Endothelial cell of umbilical vein (primary cell): Measurements from ENCODE around the gene BCL7A. TPM values are rescaled to one million over a fixed set of nuclear protein-coding genes. Genes with fewer than 3 reads are reported as not detected.

Source experiments
- BruUV-seq: library from RNA; stranded (reverse); fragments of 400-500 nt; replicated peaks from 2 replicates; lab custom pipeline; 2021; lab: Mats Ljungman, UMichigan
- CTCF ChIA-PET: fragments of 300-600, 350-600 bp; sonication (Branson Sonifier 250); formaldehyde crosslinking; loops from one replicate; lab custom pipeline; 2021; ENCODE audit warnings: antibody characterized with exemption, inconsistent platforms; lab: Charles Lee
- POLR2A ChIA-PET: fragments of 300-600, 350-600 bp; sonication (Branson Sonifier 250); formaldehyde crosslinking; loops from one replicate; lab custom pipeline; 2021; ENCODE audit warnings: antibody characterized with exemption, inconsistent platforms; lab: Charles Lee
- DNase-seq: peaks from one replicate; pipeline ENCODE4 v3.0.0-alpha.2; 2011; ENCODE audit warnings: low read depth, low spot score
- FAIRE-seq: peaks from 2 replicates; lab custom pipeline; 2011; peaks lifted over from hg19 to GRCh38; lab: Jason Lieb, UNC
- H2AFZ ChIP-seq: 2 replicates; pipeline ENCODE4 v1.6.0; 2012; ENCODE audit warnings: low read depth, low read length, control low read depth, inconsistent platforms
- H3K27ac ChIP-seq: 2 replicates; pipeline ENCODE4 v1.5.1; 2011; ENCODE audit warnings: low read depth, mild to moderate bottlenecking, control low read depth, low read length, moderate library complexity; ENCODE audit not compliant: insufficient read depth
- H3K27me3 ChIP-seq, 2 experiments: 2 replicates each; pipeline versions ENCODE4 v1.6.0 to v1.6.1; 2011; ENCODE audit warnings: low read length in 2 of 2, mixed read lengths in 1 of 2; ENCODE audit not compliant: control insufficient read depth in 2 of 2, insufficient read depth in 2 of 2
- H3K36me3 ChIP-seq, 2 experiments: 2 replicates in 1 of 2; 3 replicates in 1 of 2; pipeline ENCODE4 v1.5.1; 2011; ENCODE audit warnings: low read length in 2 of 2, mild to moderate bottlenecking in 1 of 2, moderate library complexity in 1 of 2; ENCODE audit not compliant: control insufficient read depth in 2 of 2, insufficient read depth in 2 of 2; ENCODE audit errors: extremely low read depth in 1 of 2
- H3K4me1 ChIP-seq: 3 replicates; pipeline ENCODE4 v1.5.1; 2011; ENCODE audit warnings: mild to moderate bottlenecking, low read length; ENCODE audit not compliant: control insufficient read depth, insufficient read depth; ENCODE audit errors: extremely low read depth
- H3K4me2 ChIP-seq: 2 replicates; pipeline ENCODE4 v1.6.1; 2011; ENCODE audit warnings: low read length, control low read depth, mixed read lengths; ENCODE audit not compliant: insufficient read depth
- H3K4me3 ChIP-seq, 3 experiments: fragments of 200-600 bp in 1 of 3; sonication (generic), shearing (Covaris generic) in 1 of 3; replicated peaks in 1 of 3; 2 replicates each; pipeline ENCODE4 v1.5.1; 2011 to 2016; ENCODE audit warnings: control low read depth in 3 of 3, low read length in 3 of 3, mild to moderate bottlenecking in 2 of 3, inconsistent platforms in 1 of 3, low read depth in 1 of 3, moderate library complexity in 1 of 3; ENCODE audit not compliant: insufficient read depth in 1 of 3
- H3K79me2 ChIP-seq: 2 replicates; pipeline ENCODE4 v1.6.0; 2012; ENCODE audit warnings: low read length, inconsistent platforms; ENCODE audit not compliant: control insufficient read depth, insufficient read depth
- H3K9ac ChIP-seq: replicated peaks from 2 replicates; pipeline ENCODE3; 2011; ENCODE audit warnings: low read length, control low read depth; ENCODE audit not compliant: insufficient read depth; ENCODE audit errors: extremely low read depth
- H3K9me1 ChIP-seq: replicated peaks from 3 replicates; pipeline ENCODE4 v1.6.0; 2011; ENCODE audit warnings: mild to moderate bottlenecking, low read length; ENCODE audit not compliant: control insufficient read depth, insufficient read depth; ENCODE audit errors: extremely low read depth
- H3K9me3 ChIP-seq: replicated peaks from 2 replicates; pipeline ENCODE4 v1.5.1; 2012; ENCODE audit warnings: low read length, inconsistent platforms; ENCODE audit not compliant: control insufficient read depth, insufficient read depth
- H4K20me1 ChIP-seq: replicated peaks from 2 replicates; pipeline ENCODE3; 2011; ENCODE audit warnings: mild to moderate bottlenecking, low read length; ENCODE audit not compliant: control insufficient read depth, insufficient read depth; ENCODE audit errors: extremely low read depth
- GATA2 ChIP-seq: IDR thresholded peaks from 2 replicates; pipeline ENCODE4 v1.7.0; 2011; ENCODE audit warnings: low read depth, mild to moderate bottlenecking, moderate library complexity, mixed read lengths, low read length; ENCODE audit not compliant: insufficient read length, insufficient read depth
- MYC ChIP-seq: IDR thresholded peaks from one replicate; pipeline ENCODE4 v1.6.1; 2011; ENCODE audit warnings: mild to moderate bottlenecking, low read depth, low read length
- POLR2A ChIP-seq: IDR thresholded peaks from 2 replicates; pipeline ENCODE4 v1.6.1; 2012; ENCODE audit warnings: low read depth, mild to moderate bottlenecking, control low read depth, low read length
- POLR2AphosphoS5 ChIP-seq: IDR thresholded peaks from 2 replicates; pipeline ENCODE4 v1.6.1; 2012; ENCODE audit warnings: low read depth, mild to moderate bottlenecking, control low read depth, low read length, moderate library complexity; ENCODE audit not compliant: insufficient read depth
- dilution Hi-C: fragments of 300-500 bp; cut with MboI; formaldehyde crosslinking; loops from one replicate; pipeline ENCODE4 v1.15.0; 2019; ENCODE audit warnings: low sequenced_read_pairs; ENCODE audit not compliant: extremely low pct_ligation_motif_present
- intact Hi-C: fragments of 100-400 bp; cut with micrococcal nuclease; formaldehyde crosslinking; loops from one replicate; pipeline ENCODE4 v1.10.0; 2022
- polyA plus RNA-seq, 4 experiments: library from polyadenylated mRNA; depleted of rRNA in 3 of 4; stranded (reverse) in 3 of 4; unstranded in 1 of 4; fragments of >200 nt; gene quantifications; 2 replicates each; pipeline versions ENCODE4 v1.2.1 to v1.2.3, GENCODE V29; 2011 to 2012; ENCODE audit warnings: missing spikeins in 1 of 4
- total RNA-seq: library from RNA; stranded (reverse); gene quantifications from 2 replicates; pipeline ENCODE4 v1.2.3, GENCODE V29; 2021
- TF ChIP-seq, protein P1 (sequence below): IDR thresholded peaks from 2 replicates; pipeline ENCODE4 v1.6.1; 2011; ENCODE audit not compliant: insufficient read depth, insufficient read length

The BCL7A gene
- total and polyA plus RNA-seq, 2 donors (not counting 3 experiments of a cell fraction or from before 2014, with no cell fraction given): 9.7 to 11.1 TPM

GRCh38 chr12:122078141-122079032 is 56.7 kb downstream of the BCL7A start, which contains the start of gene MLXIP:
MLXIP (plus strand) TSS chr12:122078756; CDS start chr12:122078854, 98 bp downstream.
- Histone ChIP-seq H3K79me2 (peaks cover 40% of the 10 kb centered on the region), H3K4me2 (peak within 1 kb of the TSS; percentile 85), H3K4me1 (peaks cover 36% of the 10 kb centered on the region), H3K27me3 (no peaks in the 10 kb centered on the region), H3K36me3 (no peaks in the 10 kb centered on the region), H2AFZ (peak within 1 kb of the TSS; percentile 55), H3K27ac (peak within 1 kb of the TSS; percentile 57), H3K9ac (peak within 1 kb of the TSS; percentile 60), H3K9me3 (no peaks in the 10 kb centered on the region), H3K4me3 (peak within 1 kb of the TSS; percentile 44 to 76 (median 44)), H4K20me1 (no peaks in the 10 kb centered on the region), H3K9me1 (no peaks in the 10 kb centered on the region)
- FAIRE-seq: peak; percentile 79
- TF ChIP-seq POLR2AphosphoS5 (peak; percentile 96), POLR2A (peak; percentile 95), MYC (peak; percentile 1), GATA2 (no peak)
- TF ChIP-seq, protein P1, sequence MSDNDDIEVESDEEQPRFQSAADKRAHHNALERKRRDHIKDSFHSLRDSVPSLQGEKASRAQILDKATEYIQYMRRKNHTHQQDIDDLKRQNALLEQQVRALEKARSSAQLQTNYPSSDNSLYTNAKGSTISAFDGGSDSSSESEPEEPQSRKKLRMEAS: peak; percentile 71
- peak; percentile 92 for DNase-seq
- intact Hi-C loops: loop anchor here (1.0 to 5.0 kb wide), 2 partner anchors 14 to 56 kb away; partner anchors contain the start of gene BCL7A
- dilution Hi-C loops: no loop called here
- ChIA-PET CTCF (interaction anchor here (0.6 to 2.1 kb wide), 8 partner anchors 11 to 45 kb away, joined by 3 to 19 read pairs (median 5); no protein-coding TSS in a partner anchor), POLR2A (interaction anchor here (0.6 to 1.6 kb wide), 4 partner anchors 10 to 159 kb away, joined by 4 to 6 read pairs (median 6); no protein-coding TSS in a partner anchor)
- no TSS peak for BruUV-seq
